HepG2 (cell line): ENCODE results near the gene SIK3. TPM values are rescaled to one million over a fixed set of nuclear protein-coding genes. Genes with fewer than 3 reads are reported as not detected.
A peak's percentile ranks its signal among the peaks of the same experiment; 100 is the strongest.

Experiments used
- KAT7 ChIP-seq: IDR thresholded peaks from 2 replicates; pipeline ENCODE4 v1.6.1; 2018; ENCODE audit warnings: borderline replicate concordance, missing compliant biosample characterization
- KLF11 ChIP-seq: IDR thresholded peaks from 2 replicates; pipeline ENCODE4 v1.6.1; 2016; ENCODE audit warnings: missing compliant biosample characterization
- NFATC3 ChIP-seq: sonication (generic); formaldehyde crosslinking; IDR thresholded peaks from 2 replicates; pipeline ENCODE4 v1.5.1; 2020; ENCODE audit warnings: mild to moderate bottlenecking, missing genetic modification reagents
- PRPF4 ChIP-seq: fragments of 200-400 bp; formaldehyde crosslinking; IDR thresholded peaks from 2 replicates; pipeline ENCODE4 v1.6.1; 2016; ENCODE audit warnings: low read length, low read depth; ENCODE audit not compliant: poor library complexity, severe bottlenecking
- SOX13 ChIP-seq, 3 experiments: fragments of 450-650 bp in 1 of 3; sonication (generic) in 1 of 3; formaldehyde crosslinking in 1 of 3; IDR thresholded peaks in 2 of 3; conservative IDR thresholded peaks in 1 of 3; 2 replicates each; pipeline versions ENCODE4 v1.5.0 to v1.6.1; 2016 to 2020; ENCODE audit warnings: antibody characterized with exemption in 1 of 3, mild to moderate bottlenecking in 1 of 3, missing compliant biosample characterization in 1 of 3, missing genetic modification reagents in 1 of 3, moderate library complexity in 1 of 3
- ZNF292 ChIP-seq: sonication (generic); formaldehyde crosslinking; IDR thresholded peaks from 2 replicates; pipeline ENCODE4 v1.8.1; 2022; ENCODE audit warnings: mild to moderate bottlenecking, low read depth, missing genetic modification reagents, borderline replicate concordance
- ZNF333 ChIP-seq: sonication (generic); formaldehyde crosslinking; IDR thresholded peaks from 2 replicates; pipeline ENCODE4 v1.4.0; 2020; ENCODE audit warnings: mild to moderate bottlenecking, missing genetic modification reagents, borderline replicate concordance
- polyA plus RNA-seq, 8 experiments: library from polyadenylated mRNA; depleted of rRNA in 3 of 8; stranded (reverse) in 7 of 8; unstranded in 1 of 8; fragments of >200 nt; fragmentation: Illumina TruSeq in 4 of 8; extraction: Trizol in 4 of 8; gene quantifications; 2 replicates each; pipeline versions ENCODE4 v1.2.1 to v1.2.3, GENCODE V29; 2011 to 2016; ENCODE audit warnings: low read depth in 4 of 8, missing spikeins in 1 of 8, mixed read lengths in 1 of 8; ENCODE audit not compliant: insufficient read depth in 1 of 8
- total RNA-seq, 5 experiments: library from RNA; depleted of rRNA; stranded (reverse); fragments of >200 nt; fragmentation: Illumina TruSeq; extraction: Trizol; gene quantifications; 2 replicates each; pipeline ENCODE4 v1.2.3, GENCODE V29; 2016; ENCODE audit warnings: low read depth in 1 of 5
- TF ChIP-seq, protein P1 (sequence below): sonication (generic); formaldehyde crosslinking; IDR thresholded peaks from 2 replicates; pipeline ENCODE4 v1.9.0; 2021; ENCODE audit warnings: missing genetic modification reagents, borderline replicate concordance
- TF ChIP-seq, protein P2 (sequence below): sonication (generic); formaldehyde crosslinking; IDR thresholded peaks from 2 replicates; pipeline ENCODE4 v1.8.0; 2022; ENCODE audit warnings: missing genetic modification reagents, low read depth, mild to moderate bottlenecking, borderline replicate concordance
- TF ChIP-seq, protein P3 (sequence below): sonication (generic); formaldehyde crosslinking; IDR thresholded peaks from 2 replicates; pipeline ENCODE4 v1.4.0; 2020; ENCODE audit warnings: mild to moderate bottlenecking, missing genetic modification reagents

The SIK3 gene
- total and polyA plus RNA-seq, 2 of the 13 experiments (the other 11 are each of a cell fraction or from before 2014, with no cell fraction given) = 5.7 to 9.8 TPM

DNA sequence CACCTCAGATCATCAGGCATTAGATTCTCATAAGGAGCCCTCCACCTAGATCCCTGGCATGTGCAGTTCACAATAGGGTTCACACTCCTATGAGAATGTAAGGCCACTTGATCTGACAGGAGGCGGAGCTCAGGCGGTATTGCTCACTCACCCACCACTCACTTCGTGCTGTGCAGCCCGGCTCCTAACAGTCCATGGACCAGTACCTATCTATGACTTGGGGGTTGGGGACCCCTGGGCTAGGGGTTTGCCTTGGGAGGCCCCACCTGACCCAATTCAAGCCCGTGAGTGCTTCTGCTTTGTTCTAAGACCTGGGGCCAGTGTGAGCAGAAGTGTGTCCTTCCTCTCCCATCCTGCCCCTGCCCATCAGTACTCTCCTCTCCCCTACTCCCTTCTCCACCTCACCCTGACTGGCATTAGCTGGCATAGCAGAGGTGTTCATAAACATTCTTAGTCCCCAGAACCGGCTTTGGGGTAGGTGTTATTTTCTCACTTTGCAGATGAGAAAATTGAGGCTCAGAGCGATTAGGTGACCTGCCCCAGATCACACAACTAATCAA, 266.4 kb downstream of the SIK3 start (continued):
- TF ChIP-seq ZNF292 (peak; percentile 46; the same call in 1 of the 2 replicates), PRPF4 (no peak), SOX13 (IDR thresholded peaks at IDR 0.05) (no peak), SOX13 (CRISPR knock-in tag; conservative IDR thresholded peaks at IDR 0.05 in 1 of 2, IDR thresholded peaks at IDR 0.05 in 1 of 2) (peak in 1 of 2 experiments; percentile 24; a peak in 1 of 4 replicates), KAT7 (0 out of 2 replicates have a peak, but pooled peaks have one; percentile 61), KLF11 (no peak), ZNF333 (no peak), NFATC3 (CRISPR knock-in tag) (peak; percentile 32; the same call in 1 of the 2 replicates)
- TF ChIP-seq, protein P1, sequence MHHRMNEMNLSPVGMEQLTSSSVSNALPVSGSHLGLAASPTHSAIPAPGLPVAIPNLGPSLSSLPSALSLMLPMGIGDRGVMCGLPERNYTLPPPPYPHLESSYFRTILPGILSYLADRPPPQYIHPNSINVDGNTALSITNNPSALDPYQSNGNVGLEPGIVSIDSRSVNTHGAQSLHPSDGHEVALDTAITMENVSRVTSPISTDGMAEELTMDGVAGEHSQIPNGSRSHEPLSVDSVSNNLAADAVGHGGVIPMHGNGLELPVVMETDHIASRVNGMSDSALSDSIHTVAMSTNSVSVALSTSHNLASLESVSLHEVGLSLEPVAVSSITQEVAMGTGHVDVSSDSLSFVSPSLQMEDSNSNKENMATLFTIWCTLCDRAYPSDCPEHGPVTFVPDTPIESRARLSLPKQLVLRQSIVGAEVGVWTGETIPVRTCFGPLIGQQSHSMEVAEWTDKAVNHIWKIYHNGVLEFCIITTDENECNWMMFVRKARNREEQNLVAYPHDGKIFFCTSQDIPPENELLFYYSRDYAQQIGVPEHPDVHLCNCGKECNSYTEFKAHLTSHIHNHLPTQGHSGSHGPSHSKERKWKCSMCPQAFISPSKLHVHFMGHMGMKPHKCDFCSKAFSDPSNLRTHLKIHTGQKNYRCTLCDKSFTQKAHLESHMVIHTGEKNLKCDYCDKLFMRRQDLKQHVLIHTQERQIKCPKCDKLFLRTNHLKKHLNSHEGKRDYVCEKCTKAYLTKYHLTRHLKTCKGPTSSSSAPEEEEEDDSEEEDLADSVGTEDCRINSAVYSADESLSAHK (CRISPR knock-in tag) = no peak
- TF ChIP-seq, protein P2, sequence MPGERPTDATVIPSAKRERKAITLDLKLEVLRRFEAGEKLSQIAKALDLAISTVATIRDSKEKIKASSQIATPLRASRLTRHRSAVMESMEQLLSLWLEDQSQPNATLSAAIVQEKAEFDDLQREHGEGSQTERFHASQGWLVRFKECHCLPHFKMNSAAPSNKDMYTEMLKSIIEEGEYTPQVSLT (CRISPR knock-in tag) = no peak
- TF ChIP-seq, protein P3, sequence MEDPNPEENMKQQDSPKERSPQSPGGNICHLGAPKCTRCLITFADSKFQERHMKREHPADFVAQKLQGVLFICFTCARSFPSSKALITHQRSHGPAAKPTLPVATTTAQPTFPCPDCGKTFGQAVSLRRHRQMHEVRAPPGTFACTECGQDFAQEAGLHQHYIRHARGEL = no peak
